ENCODE results near the gene ACSF2. TPM values are rescaled to one million over a fixed set of nuclear protein-coding genes. Genes with fewer than 3 reads are reported as not detected.

Gene ACSF2
- total RNA-seq, 1 donor: 63.0 TPM

DNA sequence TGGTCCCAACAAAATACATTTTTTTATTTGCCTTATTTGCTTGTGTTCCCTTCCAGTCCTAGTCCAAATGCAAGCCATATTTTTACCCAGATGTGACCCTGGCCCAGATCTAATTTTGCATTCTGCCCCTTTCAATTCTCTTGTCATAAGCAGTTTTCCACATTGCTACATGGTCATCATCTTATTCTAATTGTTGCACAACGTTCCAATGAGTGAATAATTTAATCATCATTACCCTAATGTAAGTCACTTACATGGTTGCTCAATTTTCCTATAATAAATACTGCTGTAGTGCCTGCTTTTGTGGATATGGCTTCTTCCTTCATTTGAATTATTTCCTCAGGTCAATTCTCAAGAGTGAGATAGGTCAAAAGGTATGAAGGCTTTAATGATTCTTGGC lies 65.5 kb downstream of the ACSF2 start:
- Histone ChIP-seq H3K79me2 (ENCODE audit: insufficient read depth, low read length) (no peaks in the 10 kb centered on the region), H3K4me2 (ENCODE audit: insufficient read depth, low read length) (no peak overlapping the region), H3K9me3 (ENCODE audit: low read depth, low read length) (no peaks in the 10 kb centered on the region), H3K4me3 (ENCODE audit: insufficient read depth, low read length) (no peak overlapping the region), H4K20me1 (ENCODE audit: insufficient read depth, low read length) (no peaks in the 10 kb centered on the region), H3K36me3 (ENCODE audit: insufficient read depth, low read length) (no peaks in the 10 kb centered on the region), H3K27ac (ENCODE audit: low read depth, low read length) (no peak overlapping the region), H3K27me3 (ENCODE audit: insufficient read depth, low read length) (no peaks in the 10 kb centered on the region), H3K4me1 (ENCODE audit: insufficient read depth, low read length) (peaks cover 13% of the 10 kb centered on the region), H2AFZ (ENCODE audit: low read length) (no peak overlapping the region)
- no peak for DNase-seq (ENCODE audit: insufficient read length, low spot score, missing footprints)
- TF ChIP-seq, protein P1, sequence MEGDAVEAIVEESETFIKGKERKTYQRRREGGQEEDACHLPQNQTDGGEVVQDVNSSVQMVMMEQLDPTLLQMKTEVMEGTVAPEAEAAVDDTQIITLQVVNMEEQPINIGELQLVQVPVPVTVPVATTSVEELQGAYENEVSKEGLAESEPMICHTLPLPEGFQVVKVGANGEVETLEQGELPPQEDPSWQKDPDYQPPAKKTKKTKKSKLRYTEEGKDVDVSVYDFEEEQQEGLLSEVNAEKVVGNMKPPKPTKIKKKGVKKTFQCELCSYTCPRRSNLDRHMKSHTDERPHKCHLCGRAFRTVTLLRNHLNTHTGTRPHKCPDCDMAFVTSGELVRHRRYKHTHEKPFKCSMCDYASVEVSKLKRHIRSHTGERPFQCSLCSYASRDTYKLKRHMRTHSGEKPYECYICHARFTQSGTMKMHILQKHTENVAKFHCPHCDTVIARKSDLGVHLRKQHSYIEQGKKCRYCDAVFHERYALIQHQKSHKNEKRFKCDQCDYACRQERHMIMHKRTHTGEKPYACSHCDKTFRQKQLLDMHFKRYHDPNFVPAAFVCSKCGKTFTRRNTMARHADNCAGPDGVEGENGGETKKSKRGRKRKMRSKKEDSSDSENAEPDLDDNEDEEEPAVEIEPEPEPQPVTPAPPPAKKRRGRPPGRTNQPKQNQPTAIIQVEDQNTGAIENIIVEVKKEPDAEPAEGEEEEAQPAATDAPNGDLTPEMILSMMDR (IDR thresholded peaks at IDR 0.05; ENCODE audit: extremely low read depth, low read depth, low read length): no peak

DNA sequence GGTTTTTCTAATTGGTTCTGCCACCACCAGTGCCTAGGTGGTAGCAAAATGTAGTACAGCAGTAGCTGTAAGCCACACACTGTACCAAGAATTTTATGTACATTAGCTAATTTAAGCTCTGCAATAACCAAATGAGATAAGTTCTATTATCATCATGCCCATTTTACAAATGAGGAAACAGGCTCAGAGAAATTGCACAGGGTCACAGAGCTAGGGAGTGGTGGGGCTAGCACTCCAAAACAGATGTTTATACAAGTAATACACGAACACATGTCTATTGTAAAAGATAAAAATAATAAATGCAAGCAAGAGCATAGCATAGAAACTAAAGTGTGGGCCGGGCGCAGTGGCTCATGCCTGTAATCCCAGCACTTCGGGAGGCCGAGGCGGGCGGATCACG lies 66.2 kb downstream of the ACSF2 start:
- H3K27ac ChIP-seq (ENCODE audit: low read depth, low read length): no peak overlapping the region
- no peak overlapping the region for H3K4me2 ChIP-seq (ENCODE audit: insufficient read depth, low read length)
- no peak for DNase-seq (ENCODE audit: insufficient read length, low spot score, missing footprints)

DNA sequence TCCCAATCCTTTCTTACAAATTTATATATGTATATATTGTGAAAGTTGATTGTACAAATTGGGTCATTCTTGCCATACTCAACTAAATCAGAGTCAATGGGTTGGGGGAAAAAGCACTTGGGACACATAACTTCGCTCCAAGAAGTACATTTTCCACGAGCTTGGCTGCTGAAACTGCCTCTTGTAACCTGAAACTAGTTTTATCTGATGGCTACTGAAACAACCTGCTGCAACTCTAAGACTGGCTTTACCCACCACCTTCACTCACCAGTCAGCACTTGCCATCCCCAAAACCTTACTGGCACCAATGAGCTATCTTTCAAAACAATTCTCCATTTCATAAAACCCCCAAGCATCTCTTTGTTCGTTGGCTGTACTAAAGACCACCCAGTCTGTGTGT lies 67.7 kb downstream of the ACSF2 start:
- H3K4me3 ChIP-seq (ENCODE audit: insufficient read depth, low read length): no peak overlapping the region
- no peak overlapping the region for H3K27ac ChIP-seq (ENCODE audit: low read depth, low read length)
- DNase-seq (ENCODE audit: insufficient read length, low spot score, missing footprints): no peak
- TF ChIP-seq, protein P1 (IDR thresholded peaks at IDR 0.05; ENCODE audit: extremely low read depth, low read depth, low read length): no peak
- H3K4me1 ChIP-seq (ENCODE audit: insufficient read depth, low read length): peaks cover 5% of the 10 kb centered on the region
- H2AFZ ChIP-seq (ENCODE audit: low read length): no peak overlapping the region
- no peaks in the 10 kb centered on the region for H3K9me3 ChIP-seq (ENCODE audit: low read depth, low read length)
- H3K36me3 ChIP-seq (ENCODE audit: insufficient read depth, low read length): no peaks in the 10 kb centered on the region
- H4K20me1 ChIP-seq (ENCODE audit: insufficient read depth, low read length): no peaks in the 10 kb centered on the region
- H3K79me2 ChIP-seq (ENCODE audit: insufficient read depth, low read length): no peaks in the 10 kb centered on the region
- no peak overlapping the region for H3K4me2 ChIP-seq (ENCODE audit: insufficient read depth, low read length)
- no peaks in the 10 kb centered on the region for H3K27me3 ChIP-seq (ENCODE audit: insufficient read depth, low read length)

More for the DNA sequence above, 66.2 kb downstream of the ACSF2 start:
- Histone ChIP-seq H3K79me2 (ENCODE audit: insufficient read depth, low read length) (no peaks in the 10 kb centered on the region), H3K4me3 (ENCODE audit: insufficient read depth, low read length) (no peak overlapping the region), H3K9me3 (ENCODE audit: low read depth, low read length) (no peaks in the 10 kb centered on the region), H3K4me1 (ENCODE audit: insufficient read depth, low read length) (peaks cover 13% of the 10 kb centered on the region), H4K20me1 (ENCODE audit: insufficient read depth, low read length) (no peaks in the 10 kb centered on the region), H2AFZ (ENCODE audit: low read length) (no peak overlapping the region), H3K36me3 (ENCODE audit: insufficient read depth, low read length) (no peaks in the 10 kb centered on the region), H3K27me3 (ENCODE audit: insufficient read depth, low read length) (no peaks in the 10 kb centered on the region)
- TF ChIP-seq, protein P1 (IDR thresholded peaks at IDR 0.05; ENCODE audit: extremely low read depth, low read depth, low read length): no peak

DNA sequence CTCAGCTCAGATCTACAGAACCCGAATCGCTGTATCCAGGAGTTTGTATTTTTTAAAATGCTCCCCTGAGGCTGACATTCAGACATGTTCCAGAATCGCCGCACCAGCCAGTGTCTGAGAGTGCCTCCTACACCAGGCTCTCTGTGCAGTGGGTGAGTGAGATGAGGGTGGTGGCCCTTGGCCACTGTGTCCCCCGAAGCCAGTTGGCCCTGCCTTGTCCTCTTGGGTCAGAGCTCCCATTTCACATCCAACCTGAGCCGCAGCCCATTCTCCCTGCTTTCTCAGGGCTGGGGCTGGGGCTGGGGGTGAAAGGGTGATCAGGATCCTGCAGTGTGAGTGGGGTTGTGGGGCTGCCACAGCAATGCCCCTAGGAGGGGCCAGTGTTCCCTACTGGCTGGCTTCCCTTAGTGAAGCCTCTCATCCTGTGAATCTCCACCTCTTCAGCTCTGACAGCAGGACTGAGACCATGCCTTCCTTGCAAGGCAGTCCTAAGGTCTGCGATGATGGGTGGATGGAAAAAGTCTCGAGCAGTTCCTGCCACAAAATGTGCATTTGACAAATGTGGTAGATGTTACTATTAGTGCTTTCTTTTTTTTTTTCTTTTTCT lies 69.3 kb downstream of the ACSF2 start:
- Histone ChIP-seq H3K79me2 (ENCODE audit: insufficient read depth, low read length) (no peaks in the 10 kb centered on the region), H3K9me3 (ENCODE audit: low read depth, low read length) (no peaks in the 10 kb centered on the region), H3K36me3 (ENCODE audit: insufficient read depth, low read length) (no peaks in the 10 kb centered on the region), H3K4me3 (ENCODE audit: insufficient read depth, low read length) (no peak overlapping the region), H2AFZ (ENCODE audit: low read length) (no peak overlapping the region), H3K27me3 (ENCODE audit: insufficient read depth, low read length) (no peaks in the 10 kb centered on the region), H3K4me1 (ENCODE audit: insufficient read depth, low read length) (peaks cover 5% of the 10 kb centered on the region), H3K27ac (ENCODE audit: low read depth, low read length) (no peak overlapping the region), H4K20me1 (ENCODE audit: insufficient read depth, low read length) (no peaks in the 10 kb centered on the region), H3K4me2 (ENCODE audit: insufficient read depth, low read length) (no peak overlapping the region)
- TF ChIP-seq, protein P1 (IDR thresholded peaks at IDR 0.05; ENCODE audit: extremely low read depth, low read depth, low read length): no peak
- DNase-seq (ENCODE audit: insufficient read length, low spot score, missing footprints): no peak
